Measurements from ENCODE around the gene ITGB6. TPM values are rescaled to one million over a fixed set of nuclear protein-coding genes. Genes with fewer than 3 reads are reported as not detected.
A peak's percentile ranks its signal among the peaks of the same experiment; 100 is the strongest.

The ITGB6 gene
- total and polyA plus RNA-seq, 2 donors (not counting 3 experiments of a cell fraction or from before 2014, with no cell fraction given) = 0.03 TPM; not detected in 1

- Histone ChIP-seq H3K27ac (ENCODE audit: insufficient read depth, low read depth, low read length) (no peak overlapping the region), H3K4me1 (ENCODE audit: control insufficient read depth, extremely low read depth, insufficient read depth, low read length) (no peaks in the 10 kb centered on the region), H3K4me3 (replicated peaks in 1 of 3; ENCODE audit: insufficient read depth in 1 of 3, low read depth in 1 of 3, low read length in 3 of 3) (no peak overlapping the region), H3K9me1 (replicated peaks; ENCODE audit: control insufficient read depth, extremely low read depth, insufficient read depth, low read length) (no peaks in the 10 kb centered on the region), H3K36me3 (ENCODE audit: control insufficient read depth in 2 of 2, extremely low read depth in 1 of 2, insufficient read depth in 2 of 2, low read length in 2 of 2) (no peaks in the 10 kb centered on the region), H2AFZ (ENCODE audit: low read depth, low read length) (peak overlapping the region; percentile 30), H3K9me3 (replicated peaks; ENCODE audit: control insufficient read depth, insufficient read depth, low read length) (no peaks in the 10 kb centered on the region), H3K27me3 (ENCODE audit: control insufficient read depth in 2 of 2, insufficient read depth in 2 of 2, low read length in 2 of 2) (no peaks in the 10 kb centered on the region), H3K4me2 (ENCODE audit: insufficient read depth, low read length) (no peak overlapping the region), H3K9ac (replicated peaks; ENCODE audit: extremely low read depth, insufficient read depth, low read length) (no peak overlapping the region), H3K79me2 (ENCODE audit: control insufficient read depth, insufficient read depth, low read length) (no peaks in the 10 kb centered on the region), H4K20me1 (replicated peaks; ENCODE audit: control insufficient read depth, extremely low read depth, insufficient read depth, low read length) (no peaks in the 10 kb centered on the region)
- POLR2A ChIA-PET = interaction anchor here (0.7 kb wide), 1 partner anchor 123 kb away, joined by 4 read pairs; no protein-coding TSS in a partner anchor
- peak; percentile 83 for DNase-seq (ENCODE audit: low read depth, low spot score)
- TF ChIP-seq CTCF (IDR thresholded peaks at IDR 0.05; ENCODE audit: extremely low read depth in 1 of 2, insufficient read depth in 1 of 2, low read depth in 1 of 2, low read length in 2 of 2) = peak; percentile 66 to 72
- TF ChIP-seq, protein P1, sequence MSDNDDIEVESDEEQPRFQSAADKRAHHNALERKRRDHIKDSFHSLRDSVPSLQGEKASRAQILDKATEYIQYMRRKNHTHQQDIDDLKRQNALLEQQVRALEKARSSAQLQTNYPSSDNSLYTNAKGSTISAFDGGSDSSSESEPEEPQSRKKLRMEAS (IDR thresholded peaks at IDR 0.05; ENCODE audit: insufficient read depth, insufficient read length) = no peak
- peak; percentile 73 for FAIRE-seq
- CTCF ChIA-PET = interaction anchor here (0.5 to 3.9 kb wide), 65 partner anchors 9 to 1163 kb away, joined by 3 to 84 read pairs (median 4); no protein-coding TSS in a partner anchor
- dilution Hi-C loops (cut with MboI; ENCODE audit: extremely low pct_ligation_motif_present, low sequenced_read_pairs) = no loop called here
- intact Hi-C loops (cut with micrococcal nuclease) = loop anchor here (1.0 to 10.0 kb wide), 10 partner anchors 95 to 953 kb away; no protein-coding TSS in a partner anchor
- no TSS peak for BruUV-seq (replicated peaks)
Observed at GRCh38 chr2:160109939-160110673, 90.0 kb downstream of the ITGB6 start.

GRCh38 chr2:160109243-160109642 is 90.8 kb downstream of the ITGB6 start:
- no peaks in the 10 kb centered on the region for H3K9me3 ChIP-seq (replicated peaks; ENCODE audit: control insufficient read depth, insufficient read depth, low read length)
- H3K9me1 ChIP-seq (replicated peaks; ENCODE audit: control insufficient read depth, extremely low read depth, insufficient read depth, low read length) = no peaks in the 10 kb centered on the region
- DNase-seq (ENCODE audit: low read depth, low spot score) = no peak
- H3K27me3 ChIP-seq (ENCODE audit: control insufficient read depth in 2 of 2, insufficient read depth in 2 of 2, low read length in 2 of 2) = no peaks in the 10 kb centered on the region
- FAIRE-seq = no peak
- no TSS peak for BruUV-seq (replicated peaks)
- H3K4me2 ChIP-seq (ENCODE audit: insufficient read depth, low read length) = no peak overlapping the region
- POLR2A ChIA-PET = no interaction called here
- H4K20me1 ChIP-seq (replicated peaks; ENCODE audit: control insufficient read depth, extremely low read depth, insufficient read depth, low read length) = no peaks in the 10 kb centered on the region
- dilution Hi-C loops (cut with MboI; ENCODE audit: extremely low pct_ligation_motif_present, low sequenced_read_pairs) (no loop called here), intact Hi-C loops (cut with micrococcal nuclease) (no loop called here)
- no peaks in the 10 kb centered on the region for H3K4me1 ChIP-seq (ENCODE audit: control insufficient read depth, extremely low read depth, insufficient read depth, low read length)
- CTCF ChIA-PET = interaction anchor here (1.1 to 3.9 kb wide), 24 partner anchors 8 to 1164 kb away, joined by 3 to 84 read pairs (median 8); no protein-coding TSS in a partner anchor
- H3K27ac ChIP-seq (ENCODE audit: insufficient read depth, low read depth, low read length) = no peak overlapping the region
- H3K36me3 ChIP-seq (ENCODE audit: control insufficient read depth in 2 of 2, extremely low read depth in 1 of 2, insufficient read depth in 2 of 2, low read length in 2 of 2) = no peaks in the 10 kb centered on the region
- no peak overlapping the region for H2AFZ ChIP-seq (ENCODE audit: low read depth, low read length)
- no peak overlapping the region for H3K4me3 ChIP-seq (replicated peaks in 1 of 3; ENCODE audit: insufficient read depth in 1 of 3, low read depth in 1 of 3, low read length in 3 of 3)
- H3K79me2 ChIP-seq (ENCODE audit: control insufficient read depth, insufficient read depth, low read length) = no peaks in the 10 kb centered on the region
- H3K9ac ChIP-seq (replicated peaks; ENCODE audit: extremely low read depth, insufficient read depth, low read length) = no peak overlapping the region
- TF ChIP-seq EZH2 (IDR thresholded peaks at IDR 0.05; ENCODE audit: borderline replicate concordance, low read depth, low read length, severe bottlenecking) (no peak), GATA2 (IDR thresholded peaks at IDR 0.05; ENCODE audit: insufficient read depth, insufficient read length, low read depth, low read length) (no peak), MYC (IDR thresholded peaks at IDR 0.05; ENCODE audit: low read depth, low read length) (no peak), JUN (IDR thresholded peaks at IDR 0.05; ENCODE audit: borderline replicate concordance, insufficient read depth, insufficient read length, low read depth) (no peak), POLR2AphosphoS5 (IDR thresholded peaks at IDR 0.05; ENCODE audit: insufficient read depth, low read depth, low read length) (no peak), CTCF (IDR thresholded peaks at IDR 0.05; ENCODE audit: extremely low read depth in 1 of 2, insufficient read depth in 1 of 2, low read depth in 1 of 2, low read length in 2 of 2) (no peak), FOS (IDR thresholded peaks at IDR 0.05; ENCODE audit: borderline replicate concordance, insufficient read depth, low read length) (no peak), POLR2A (IDR thresholded peaks at IDR 0.05; ENCODE audit: low read depth, low read length) (no peak)
- TF ChIP-seq, protein P1 (IDR thresholded peaks at IDR 0.05; ENCODE audit: insufficient read depth, insufficient read length) = no peak
